ENCODE results near the gene KCNQ1.

The KCNQ1 gene

GRCh38 chr11:2425506-2425905, 19.3 kb upstream of the KCNQ1 start:
- no peak for DNase-seq (ENCODE audit: low read depth)

- DNase-seq (ENCODE audit: low read depth) = no peak
Observed at GRCh38 chr11:2426221-2426620, 18.6 kb upstream of the KCNQ1 start.

- no peak for DNase-seq (ENCODE audit: low read depth)
Observed at GRCh38 chr11:2426826-2427521, 17.8 kb upstream of the KCNQ1 start.

- no peak for DNase-seq (ENCODE audit: low read depth)
Observed at GRCh38 chr11:2427721-2428321, 17.0 kb upstream of the KCNQ1 start.

GRCh38 chr11:2428322-2428795, 16.4 kb upstream of the KCNQ1 start:
- DNase-seq (ENCODE audit: low read depth) = peak; percentile 24

- DNase-seq (ENCODE audit: low read depth) = no peak
Observed at GRCh38 chr11:2431395-2431794, 13.4 kb upstream of the KCNQ1 start.

GRCh38 chr11:2432171-2432621, 12.6 kb upstream of the KCNQ1 start:
- no peak for DNase-seq (ENCODE audit: low read depth)

GRCh38 chr11:2432628-2433071, 12.2 kb upstream of the KCNQ1 start:
- no peak for DNase-seq (ENCODE audit: low read depth)

- no peak for DNase-seq (ENCODE audit: low read depth)
Observed at GRCh38 chr11:2433106-2433925, 11.5 kb upstream of the KCNQ1 start.

- DNase-seq (ENCODE audit: low read depth) = no peak
Observed at GRCh38 chr11:2434008-2434407, 10.8 kb upstream of the KCNQ1 start.

- no peak for DNase-seq (ENCODE audit: low read depth)
Observed at GRCh38 chr11:2434506-2435255, 10.1 kb upstream of the KCNQ1 start.

GRCh38 chr11:2435288-2436012, 9.4 kb upstream of the KCNQ1 start:
- DNase-seq (ENCODE audit: low read depth) = no peak

- DNase-seq (ENCODE audit: low read depth) = no peak
Observed at GRCh38 chr11:2436013-2436520, 8.7 kb upstream of the KCNQ1 start.

GRCh38 chr11:2436521-2437031, 8.2 kb upstream of the KCNQ1 start:
- DNase-seq (ENCODE audit: low read depth) = no peak

GRCh38 chr11:2437516-2437915, 7.3 kb upstream of the KCNQ1 start:
- DNase-seq (ENCODE audit: low read depth) = no peak

GRCh38 chr11:2439820-2440219, 5.0 kb upstream of the KCNQ1 start:
- DNase-seq (ENCODE audit: low read depth) = no peak

- no peak for DNase-seq (ENCODE audit: low read depth)
Observed at GRCh38 chr11:2440646-2441045, 4.2 kb upstream of the KCNQ1 start.

GRCh38 chr11:2441171-2441570, 3.6 kb upstream of the KCNQ1 start:
- DNase-seq (ENCODE audit: low read depth) = no peak

GRCh38 chr11:2442589-2442988, 2.2 kb upstream of the KCNQ1 start:
- no peak for DNase-seq (ENCODE audit: low read depth)

GRCh38 chr11:2443406-2443805, 1.4 kb upstream of the KCNQ1 start:
- no peak for DNase-seq (ENCODE audit: low read depth)
